Measurements from ENCODE around the gene RASGRP4. TPM values are rescaled to one million over a fixed set of nuclear protein-coding genes. Genes with fewer than 3 reads are reported as not detected.

RASGRP4 gene
- total RNA-seq, 4 donors from 2014 or later = 1.5 to 19.8 (median 1.7) TPM; not detected in 1

DNA sequence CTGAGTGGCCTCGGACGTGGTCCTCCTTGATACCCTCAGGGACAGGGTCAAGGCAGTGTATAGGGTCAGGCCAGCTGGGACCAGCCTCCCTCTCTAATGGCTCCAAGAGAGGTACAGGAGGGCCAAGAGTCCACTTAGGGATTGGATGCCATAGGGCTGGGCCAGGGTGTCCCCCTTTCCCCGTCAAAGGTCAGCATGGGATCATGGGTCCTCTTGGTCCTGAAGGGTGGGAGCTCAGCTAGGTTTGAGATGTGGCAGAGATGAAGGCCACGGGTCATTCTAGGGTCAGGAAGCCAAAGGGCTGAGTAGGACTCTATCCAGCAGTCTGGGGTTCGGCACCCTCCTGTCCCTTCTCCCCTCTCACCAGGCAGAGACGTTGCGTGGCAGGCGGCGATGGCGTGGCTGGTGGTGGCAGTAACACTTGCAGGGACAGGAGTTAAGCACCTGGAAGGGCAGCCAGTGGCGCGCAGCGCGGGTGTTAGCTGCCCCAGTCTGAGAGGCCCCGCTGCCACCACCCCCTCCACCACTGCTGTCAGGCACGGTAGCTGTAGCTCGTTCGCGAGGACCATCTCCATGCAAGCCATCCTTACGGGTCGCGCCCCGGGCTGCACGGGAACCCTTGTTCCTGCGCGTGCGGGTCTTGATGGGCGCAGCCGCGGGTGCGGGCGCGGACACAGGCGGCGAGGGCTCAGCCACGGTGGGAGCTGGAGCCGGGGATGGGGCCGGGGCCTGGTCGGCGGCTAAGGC lies 40.8 kb downstream of the RASGRP4 start:
- Histone ChIP-seq H3K4me1 (peaks cover 8 to 36% (median 34%) of the 10 kb centered on the region in 4 donors), H3K27ac (no peak overlapping the region), H3K36me3 (peaks cover 0 to 29% (median 14%) of the 10 kb centered on the region in 4 donors), H3K27me3 (peaks cover 43% of the 10 kb centered on the region), H3K9me3 (no peaks in the 10 kb centered on the region), H3K4me3 (no peak overlapping the region)
- no peak for DNase-seq
- WGBS, 2 donors (ENCODE audit: low coverage in 1 of 2) = 92% methylated on average over 39 of the region's 40 CpGs; no CpG with 5 or more reads in 1 of the 2 donors
- intact Hi-C loops (cut with DNase I; ENCODE audit: low total_unique reads) (no loop called here), in situ Hi-C loops (cut with MboI; ENCODE audit: low pct_ligation_motif_present in 1 of 4, low pct_unique_long_range_greater_than_20kb in 1 of 4, low sequenced_read_pairs in 3 of 4) (no loop called here)
- TF ChIP-seq, protein P1, sequence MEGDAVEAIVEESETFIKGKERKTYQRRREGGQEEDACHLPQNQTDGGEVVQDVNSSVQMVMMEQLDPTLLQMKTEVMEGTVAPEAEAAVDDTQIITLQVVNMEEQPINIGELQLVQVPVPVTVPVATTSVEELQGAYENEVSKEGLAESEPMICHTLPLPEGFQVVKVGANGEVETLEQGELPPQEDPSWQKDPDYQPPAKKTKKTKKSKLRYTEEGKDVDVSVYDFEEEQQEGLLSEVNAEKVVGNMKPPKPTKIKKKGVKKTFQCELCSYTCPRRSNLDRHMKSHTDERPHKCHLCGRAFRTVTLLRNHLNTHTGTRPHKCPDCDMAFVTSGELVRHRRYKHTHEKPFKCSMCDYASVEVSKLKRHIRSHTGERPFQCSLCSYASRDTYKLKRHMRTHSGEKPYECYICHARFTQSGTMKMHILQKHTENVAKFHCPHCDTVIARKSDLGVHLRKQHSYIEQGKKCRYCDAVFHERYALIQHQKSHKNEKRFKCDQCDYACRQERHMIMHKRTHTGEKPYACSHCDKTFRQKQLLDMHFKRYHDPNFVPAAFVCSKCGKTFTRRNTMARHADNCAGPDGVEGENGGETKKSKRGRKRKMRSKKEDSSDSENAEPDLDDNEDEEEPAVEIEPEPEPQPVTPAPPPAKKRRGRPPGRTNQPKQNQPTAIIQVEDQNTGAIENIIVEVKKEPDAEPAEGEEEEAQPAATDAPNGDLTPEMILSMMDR (IDR thresholded peaks at IDR 0.05) = no peak
- TF ChIP-seq POLR2AphosphoS5 (IDR thresholded peaks at IDR 0.05) = no peak
- no peak for TF ChIP-seq EP300 (IDR thresholded peaks at IDR 0.05; ENCODE audit: low read depth)
- TF ChIP-seq POLR2A (IDR thresholded peaks at IDR 0.05) = no peak

DNA sequence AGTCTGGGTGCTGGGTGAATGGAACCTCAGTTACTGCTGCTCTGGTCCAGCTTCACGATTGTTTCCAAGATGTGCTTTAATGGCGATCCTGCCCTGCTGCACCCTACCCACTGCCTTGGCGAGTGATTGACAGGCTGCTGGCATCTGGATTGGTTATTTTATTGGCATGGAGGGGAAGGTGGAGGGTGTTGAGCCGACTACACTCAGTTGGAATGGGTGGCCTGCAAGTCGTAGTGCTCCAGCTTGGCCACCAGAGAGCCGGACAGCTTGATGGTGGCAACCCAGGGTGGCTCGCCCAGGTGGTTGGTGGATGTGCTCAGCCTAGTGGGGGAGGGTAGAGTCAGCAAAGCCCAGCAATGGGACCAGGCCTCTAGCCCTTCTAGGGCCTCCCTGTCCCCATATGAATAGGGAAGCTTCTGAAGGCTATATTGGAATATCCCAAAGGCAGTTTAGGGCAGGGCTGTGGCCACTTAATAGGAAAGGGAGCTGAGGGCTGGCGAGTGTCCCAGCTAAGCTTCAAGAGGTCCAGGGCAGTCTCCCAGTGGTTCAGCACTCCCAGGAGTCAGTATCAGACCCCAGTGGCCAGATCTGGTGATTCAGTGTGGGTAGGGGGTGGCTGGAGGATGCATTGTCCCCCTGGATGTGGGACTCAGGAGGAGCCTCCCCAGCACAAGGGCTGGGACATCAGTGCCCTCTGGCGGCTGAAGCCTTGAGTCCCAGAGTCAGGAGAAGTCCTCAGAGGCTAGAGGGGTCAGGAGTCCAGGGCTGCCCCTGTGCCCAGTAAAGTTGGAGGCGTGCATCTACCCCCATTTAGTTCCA lies 41.6 kb downstream of the RASGRP4 start:
- H3K4me3 ChIP-seq = no peak overlapping the region
- H3K27me3 ChIP-seq = peaks cover 36% of the 10 kb centered on the region
- 90% methylated on average over 10 of the region's 10 CpGs; no CpG with 5 or more reads in 1 of the 2 donors for WGBS, 2 donors (ENCODE audit: low coverage in 1 of 2)
- intact Hi-C loops (cut with DNase I; ENCODE audit: low total_unique reads) (no loop called here), in situ Hi-C loops (cut with MboI; ENCODE audit: low pct_ligation_motif_present in 1 of 4, low pct_unique_long_range_greater_than_20kb in 1 of 4, low sequenced_read_pairs in 3 of 4) (no loop called here)
- H3K9me3 ChIP-seq = no peaks in the 10 kb centered on the region
- H3K36me3 ChIP-seq = peaks cover 0 to 29% (median 14%) of the 10 kb centered on the region in 4 donors
- no peak for DNase-seq
- H3K27ac ChIP-seq = no peak overlapping the region
- TF ChIP-seq EP300 (IDR thresholded peaks at IDR 0.05; ENCODE audit: low read depth) (no peak), POLR2A (IDR thresholded peaks at IDR 0.05) (no peak), POLR2AphosphoS5 (IDR thresholded peaks at IDR 0.05) (no peak)
- TF ChIP-seq, protein P1 (IDR thresholded peaks at IDR 0.05) = no peak
- peaks cover 8 to 36% (median 33%) of the 10 kb centered on the region in 4 donors for H3K4me1 ChIP-seq

DNA sequence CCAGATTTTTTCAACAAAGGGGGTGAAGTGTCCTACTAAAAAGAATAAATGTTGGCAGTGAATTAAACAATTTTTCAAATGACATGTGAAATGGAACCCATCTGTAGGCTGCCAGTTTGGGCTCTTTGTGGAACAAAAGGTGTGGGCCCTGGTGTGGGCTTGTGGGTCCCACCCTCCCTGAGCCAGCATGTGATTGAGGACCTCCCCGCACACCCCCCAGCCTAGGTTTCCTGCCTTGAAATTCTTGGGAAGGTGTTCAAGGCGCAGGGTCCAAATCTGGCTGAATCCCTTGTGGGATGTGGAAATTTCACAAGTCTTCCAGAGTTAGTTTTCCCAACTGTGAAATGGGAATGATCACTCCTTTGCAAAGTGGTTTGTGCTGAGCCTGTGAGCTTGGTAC lies 42.3 kb downstream of the RASGRP4 start:
- H3K27me3 ChIP-seq = peaks cover 29% of the 10 kb centered on the region
- H3K4me3 ChIP-seq = no peak overlapping the region
- no peaks in the 10 kb centered on the region for H3K9me3 ChIP-seq
- DNase-seq = no peak
- peaks cover 8 to 30% (median 26%) of the 10 kb centered on the region in 4 donors for H3K4me1 ChIP-seq
- no peak for TF ChIP-seq POLR2AphosphoS5 (IDR thresholded peaks at IDR 0.05)
- TF ChIP-seq POLR2A (IDR thresholded peaks at IDR 0.05) = no peak
- TF ChIP-seq, protein P1 (IDR thresholded peaks at IDR 0.05) = no peak
- no peak for TF ChIP-seq EP300 (IDR thresholded peaks at IDR 0.05; ENCODE audit: low read depth)
- intact Hi-C loops (cut with DNase I; ENCODE audit: low total_unique reads) (no loop called here), in situ Hi-C loops (cut with MboI; ENCODE audit: low pct_ligation_motif_present in 1 of 4, low pct_unique_long_range_greater_than_20kb in 1 of 4, low sequenced_read_pairs in 3 of 4) (no loop called here)
- 100% methylated on average over 2 of the region's 2 CpGs; no CpG with 5 or more reads in 1 of the 2 donors for WGBS, 2 donors (ENCODE audit: low coverage in 1 of 2)
- no peak overlapping the region for H3K27ac ChIP-seq
- peaks cover 0 to 35% (median 14%) of the 10 kb centered on the region in 4 donors for H3K36me3 ChIP-seq

DNA sequence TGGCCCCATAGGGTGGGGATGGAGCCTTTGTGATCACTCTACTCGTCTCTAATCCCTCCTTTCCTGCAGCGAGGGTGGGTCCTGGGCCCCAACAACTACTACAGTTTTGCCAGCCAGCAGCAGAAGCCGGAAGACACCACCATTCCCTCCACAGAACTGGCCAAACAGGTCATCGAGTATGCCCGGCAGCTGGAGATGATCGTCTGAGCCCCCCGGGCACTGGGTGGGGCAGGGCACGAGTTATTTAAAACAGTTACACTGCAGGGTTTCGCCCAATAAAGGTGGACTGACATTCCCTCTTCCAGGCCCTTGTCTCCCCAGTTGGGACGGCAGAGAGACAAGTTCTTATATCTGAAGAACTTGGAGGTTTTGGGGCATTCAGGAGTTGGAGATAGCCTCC lies 42.8 kb downstream of the RASGRP4 start:
- in situ Hi-C loops (cut with MboI; ENCODE audit: low pct_ligation_motif_present in 1 of 4, low pct_unique_long_range_greater_than_20kb in 1 of 4, low sequenced_read_pairs in 3 of 4) = no loop called here
- intact Hi-C loops (cut with DNase I; ENCODE audit: low total_unique reads) = no loop called here

More for the DNA sequence above, 42.8 kb downstream of the RASGRP4 start:
- Histone ChIP-seq H3K9me3 (no peaks in the 10 kb centered on the region), H3K27ac (no peak overlapping the region), H3K4me3 (no peak overlapping the region), H3K27me3 (peaks cover 24% of the 10 kb centered on the region), H3K4me1 (peaks cover 8 to 24% (median 21%) of the 10 kb centered on the region in 4 donors), H3K36me3 (peaks cover 0 to 35% (median 14%) of the 10 kb centered on the region in 4 donors)
- no peak for TF ChIP-seq POLR2A (IDR thresholded peaks at IDR 0.05)
- TF ChIP-seq POLR2AphosphoS5 (IDR thresholded peaks at IDR 0.05) = no peak
- TF ChIP-seq, protein P1 (IDR thresholded peaks at IDR 0.05) = no peak
- TF ChIP-seq EP300 (IDR thresholded peaks at IDR 0.05; ENCODE audit: low read depth) = no peak
- DNase-seq = no peak
- 81 to 94% methylated on average over 5 to 10 of the region's 10 CpGs for WGBS, 2 donors (ENCODE audit: low coverage in 1 of 2)

All from transverse colon (tissue), 4 donors.